NT2/D1 (cell line): ENCODE measurements around the gene F12.

Source experiments
- YY1 ChIP-seq: IDR thresholded peaks from 2 replicates; pipeline ENCODE4 v1.6.1; 2011; ENCODE audit not compliant: insufficient read length, insufficient read depth
- ZNF274 ChIP-seq: IDR thresholded peaks from 2 replicates; pipeline ENCODE4 v1.6.1; 2011; ENCODE audit warnings: mild to moderate bottlenecking, low read depth, low read length

DNA sequence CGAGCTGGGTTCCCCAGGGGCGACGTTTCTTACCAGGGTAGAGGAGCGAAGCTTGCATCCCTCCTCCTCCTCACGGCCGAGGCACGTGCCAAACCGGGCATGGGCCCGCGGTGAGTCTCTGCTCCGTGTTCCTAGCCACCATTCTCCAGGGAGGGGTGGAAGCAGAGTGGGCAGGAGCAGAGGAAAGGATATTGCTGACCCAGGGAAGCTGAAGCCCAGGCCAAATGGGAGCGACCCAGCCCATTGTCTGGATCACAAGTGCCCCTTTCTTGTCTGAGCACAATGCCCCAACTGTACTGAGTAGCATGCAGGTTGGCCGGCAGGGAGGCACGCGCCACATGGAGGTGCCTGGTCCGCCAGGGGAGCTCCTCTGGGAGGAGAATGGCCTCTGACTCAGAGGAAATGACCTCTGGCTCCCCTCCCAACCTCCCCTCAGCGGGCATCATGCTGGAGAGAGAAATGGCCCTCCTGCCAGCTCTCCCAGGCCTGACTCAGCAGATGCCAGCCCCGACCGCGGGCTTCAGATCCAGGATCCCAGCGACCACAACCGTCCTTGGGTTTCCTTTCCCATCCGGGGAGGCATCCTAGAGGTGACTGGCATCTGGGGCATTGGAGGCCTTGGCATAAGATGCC, 38.4 kb upstream of the F12 start:
- TF ChIP-seq ZNF274 (no peak), YY1 (no peak)
